ENCODE data around the gene KSR2.

Gene KSR2

DNA sequence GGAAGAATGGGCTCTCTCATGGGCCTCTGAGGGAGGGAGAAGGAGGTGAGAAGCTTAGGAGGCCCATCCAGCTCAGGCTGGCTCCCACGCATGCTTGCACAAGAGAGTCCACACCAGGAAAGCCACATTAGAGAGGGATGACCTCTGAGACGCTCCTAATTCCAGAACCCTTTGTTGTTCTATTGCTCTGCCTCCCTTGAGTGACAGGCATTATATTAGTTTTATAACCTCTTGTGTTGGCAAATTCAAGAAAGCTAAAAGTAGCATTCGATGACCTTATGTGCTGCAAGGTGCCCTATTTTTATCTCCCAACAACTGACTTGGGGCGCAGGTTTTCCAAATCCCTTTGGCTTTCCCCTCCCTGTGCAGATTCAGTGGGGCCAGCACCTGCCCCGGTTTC is 190.1 kb downstream of the KSR2 start:
- no peak overlapping the region for H3K4me3 ChIP-seq (ENCODE audit: low read length)
- H3K4me1 ChIP-seq (ENCODE audit: low read length): no peaks in the 10 kb centered on the region
- peaks cover 9% of the 10 kb centered on the region for H3K27me3 ChIP-seq (ENCODE audit: low read depth, low read length)
- H3K27ac ChIP-seq (ENCODE audit: low read length): no peak overlapping the region
- H3K36me3 ChIP-seq (replicated peaks; ENCODE audit: low read depth, low read length): no peaks in the 10 kb centered on the region
- H4K20me1 ChIP-seq (ENCODE audit: insufficient read depth, low read length): no peaks in the 10 kb centered on the region
- TF ChIP-seq CTCF (IDR thresholded peaks at IDR 0.05; ENCODE audit: low read depth, low read length) (no peak), EZH2phosphoT487 (IDR thresholded peaks at IDR 0.05; ENCODE audit: low read depth) (no peak)
- no peak overlapping the region for H3K4me2 ChIP-seq (ENCODE audit: low read length)
- H3K9me3 ChIP-seq (ENCODE audit: insufficient read depth, low read length): no peaks in the 10 kb centered on the region
- H3K79me2 ChIP-seq (ENCODE audit: low read length): no peaks in the 10 kb centered on the region
- no peak overlapping the region for H3K9ac ChIP-seq (ENCODE audit: low read length)
- H2AFZ ChIP-seq (ENCODE audit: low read depth, low read length): no peak overlapping the region

DNA sequence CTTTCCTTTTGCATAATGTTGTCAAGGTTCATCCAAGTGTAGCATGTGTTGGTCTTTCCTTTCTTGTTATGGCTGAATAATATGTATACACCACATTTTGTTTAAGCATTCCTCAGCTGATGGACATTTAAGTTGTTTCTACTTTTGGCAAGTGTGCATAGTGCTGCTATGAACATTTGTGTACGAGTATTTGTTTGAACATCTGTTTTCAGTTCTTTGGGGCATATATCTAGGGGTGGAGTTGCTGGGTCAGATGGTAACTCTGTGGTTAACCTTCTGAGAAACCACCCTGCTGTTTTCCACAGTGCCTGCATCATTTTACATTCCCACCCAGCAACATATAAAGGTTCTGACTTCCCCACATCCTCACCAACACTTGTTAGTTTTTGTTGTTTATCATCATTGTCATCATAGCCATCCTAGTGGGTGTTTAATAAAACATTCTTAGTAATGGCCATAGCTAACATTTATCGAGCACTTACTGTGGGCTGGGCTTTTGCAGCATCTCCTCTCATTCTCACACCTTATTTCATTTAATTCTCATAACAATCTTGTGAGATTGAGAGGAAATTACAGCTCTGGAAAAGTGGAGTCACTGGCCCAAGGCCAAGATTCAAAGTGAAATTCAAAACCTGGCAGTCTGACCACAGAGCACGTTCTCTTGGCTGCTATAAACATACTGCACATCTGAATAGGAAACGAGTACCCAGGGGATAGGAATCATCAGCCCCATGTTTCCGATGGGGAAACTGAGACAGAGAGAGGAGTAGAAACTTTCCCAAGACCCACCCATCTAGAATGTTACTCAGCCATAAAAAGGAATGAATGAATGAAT is 193.6 kb downstream of the KSR2 start:
- Histone ChIP-seq H3K4me1 (ENCODE audit: low read length) (no peaks in the 10 kb centered on the region), H3K9ac (ENCODE audit: low read length) (no peak overlapping the region), H3K27me3 (ENCODE audit: low read depth, low read length) (peaks cover 9% of the 10 kb centered on the region), H2AFZ (ENCODE audit: low read depth, low read length) (no peak overlapping the region), H3K9me3 (ENCODE audit: insufficient read depth, low read length) (no peaks in the 10 kb centered on the region), H3K27ac (ENCODE audit: low read length) (no peak overlapping the region), H3K79me2 (ENCODE audit: low read length) (no peaks in the 10 kb centered on the region), H3K36me3 (replicated peaks; ENCODE audit: low read depth, low read length) (no peaks in the 10 kb centered on the region), H4K20me1 (ENCODE audit: insufficient read depth, low read length) (no peaks in the 10 kb centered on the region), H3K4me2 (ENCODE audit: low read length) (no peak overlapping the region), H3K4me3 (ENCODE audit: low read length) (no peak overlapping the region)
- TF ChIP-seq CTCF (IDR thresholded peaks at IDR 0.05; ENCODE audit: low read depth, low read length) (no peak), EZH2phosphoT487 (IDR thresholded peaks at IDR 0.05; ENCODE audit: low read depth) (no peak)

GRCh38 chr12:117768860-117769259 is 199.9 kb downstream of the KSR2 start:
- H3K4me1 ChIP-seq (ENCODE audit: low read length): no peaks in the 10 kb centered on the region
- H3K79me2 ChIP-seq (ENCODE audit: low read length): no peaks in the 10 kb centered on the region
- H3K4me2 ChIP-seq (ENCODE audit: low read length): no peak overlapping the region
- H3K9ac ChIP-seq (ENCODE audit: low read length): no peak overlapping the region
- no peaks in the 10 kb centered on the region for H4K20me1 ChIP-seq (ENCODE audit: insufficient read depth, low read length)
- H3K4me3 ChIP-seq (ENCODE audit: low read length): no peak overlapping the region
- no peak overlapping the region for H2AFZ ChIP-seq (ENCODE audit: low read depth, low read length)
- no peaks in the 10 kb centered on the region for H3K36me3 ChIP-seq (replicated peaks; ENCODE audit: low read depth, low read length)
- TF ChIP-seq CTCF (IDR thresholded peaks at IDR 0.05; ENCODE audit: low read depth, low read length) (no peak), EZH2phosphoT487 (IDR thresholded peaks at IDR 0.05; ENCODE audit: low read depth) (no peak)
- peaks cover 4% of the 10 kb centered on the region; the same call in 1 of the 2 replicates for H3K9me3 ChIP-seq (ENCODE audit: insufficient read depth, low read length)
- peaks cover under 1% of the 10 kb centered on the region for H3K27me3 ChIP-seq (ENCODE audit: low read depth, low read length)
- H3K27ac ChIP-seq (ENCODE audit: low read length): no peak overlapping the region

DNA sequence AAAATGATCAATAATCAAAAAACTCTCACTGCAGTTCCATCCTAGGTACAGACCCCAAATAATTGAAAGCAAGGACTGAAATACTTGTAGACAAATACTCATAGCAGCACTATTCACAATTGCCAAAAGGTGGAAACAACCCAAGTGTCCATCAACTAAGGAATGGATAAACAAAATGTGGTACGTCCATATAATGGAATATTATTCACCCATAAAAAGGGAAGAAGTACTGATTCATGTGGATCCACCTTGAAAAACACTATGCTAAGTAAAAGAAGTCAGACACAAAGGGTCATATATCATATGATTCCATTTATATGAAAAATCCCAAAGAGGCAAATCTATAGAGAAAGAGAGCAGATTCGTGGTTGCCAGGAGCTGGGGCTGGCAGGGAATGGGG is 202.8 kb downstream of the KSR2 start:
- no peak overlapping the region for H2AFZ ChIP-seq (ENCODE audit: low read depth, low read length)
- no peaks in the 10 kb centered on the region for H3K36me3 ChIP-seq (replicated peaks; ENCODE audit: low read depth, low read length)
- H3K4me2 ChIP-seq (ENCODE audit: low read length): no peak overlapping the region
- H3K4me3 ChIP-seq (ENCODE audit: low read length): no peak overlapping the region
- no peaks in the 10 kb centered on the region for H3K27me3 ChIP-seq (ENCODE audit: low read depth, low read length)
- no peak overlapping the region for H3K27ac ChIP-seq (ENCODE audit: low read length)
- H3K9ac ChIP-seq (ENCODE audit: low read length): no peak overlapping the region
- H3K9me3 ChIP-seq (ENCODE audit: insufficient read depth, low read length): peaks cover 4% of the 10 kb centered on the region; the same call in 1 of the 2 replicates
- no peaks in the 10 kb centered on the region for H3K4me1 ChIP-seq (ENCODE audit: low read length)
- no peak for TF ChIP-seq CTCF (IDR thresholded peaks at IDR 0.05; ENCODE audit: low read depth, low read length)
- TF ChIP-seq EZH2phosphoT487 (IDR thresholded peaks at IDR 0.05; ENCODE audit: low read depth): no peak
- no peaks in the 10 kb centered on the region for H4K20me1 ChIP-seq (ENCODE audit: insufficient read depth, low read length)
- H3K79me2 ChIP-seq (ENCODE audit: low read length): no peaks in the 10 kb centered on the region

Measured in OCI-LY3 (cell line).